ENCODE results near the gene DIPK1A.

- no peak for TF ChIP-seq CTCF (IDR thresholded peaks at IDR 0.05)
- no peak for TF ChIP-seq REST (IDR thresholded peaks at IDR 0.05; ENCODE audit: insufficient read depth in 1 of 2, low read depth in 2 of 2, low read length in 1 of 2)
- TF ChIP-seq POLR2AphosphoS5 (IDR thresholded peaks at IDR 0.05; ENCODE audit: low read depth, low read length), result no peak
These were observed 109.5 kb downstream of the DIPK1A start for GRCh38 chr1:92851729-92852128.

Measured in Panc1 (cell line).